Measurements from ENCODE around the gene FUT9.

The FUT9 gene

DNA sequence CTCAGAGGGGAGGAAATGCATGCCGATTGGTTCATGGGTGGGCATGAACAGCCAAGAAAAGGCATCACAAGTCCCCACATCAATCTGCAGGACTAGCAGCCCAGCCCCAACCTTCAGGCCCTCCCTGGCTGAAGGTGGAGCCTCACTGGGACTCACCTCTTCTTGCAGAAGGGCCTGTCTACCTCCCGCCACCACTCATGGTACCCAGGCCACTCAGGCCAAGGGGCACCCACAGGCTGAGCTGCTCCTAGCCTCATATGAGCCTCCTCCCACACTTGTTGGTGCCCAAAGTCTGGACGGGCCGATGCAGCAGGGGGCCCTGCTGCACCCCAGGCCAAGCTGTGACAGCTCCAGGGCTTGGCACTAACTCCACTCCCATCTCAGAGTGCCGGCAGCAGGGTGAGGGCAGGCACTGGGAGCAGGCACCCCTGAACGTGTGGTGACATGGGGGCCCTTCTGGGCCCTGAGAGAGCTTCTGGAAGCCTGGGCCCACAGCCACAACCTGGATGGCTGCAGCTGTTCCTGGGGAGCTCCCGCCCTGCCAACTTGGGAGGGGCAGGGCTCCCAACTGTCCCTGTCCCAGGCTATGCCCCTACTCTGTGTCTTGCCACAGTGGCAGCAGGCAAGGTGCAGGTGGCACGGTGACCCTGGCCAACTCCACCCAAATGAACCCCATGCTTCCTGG is 13.7 kb upstream of the FUT9 start:
- TF ChIP-seq, protein P1, sequence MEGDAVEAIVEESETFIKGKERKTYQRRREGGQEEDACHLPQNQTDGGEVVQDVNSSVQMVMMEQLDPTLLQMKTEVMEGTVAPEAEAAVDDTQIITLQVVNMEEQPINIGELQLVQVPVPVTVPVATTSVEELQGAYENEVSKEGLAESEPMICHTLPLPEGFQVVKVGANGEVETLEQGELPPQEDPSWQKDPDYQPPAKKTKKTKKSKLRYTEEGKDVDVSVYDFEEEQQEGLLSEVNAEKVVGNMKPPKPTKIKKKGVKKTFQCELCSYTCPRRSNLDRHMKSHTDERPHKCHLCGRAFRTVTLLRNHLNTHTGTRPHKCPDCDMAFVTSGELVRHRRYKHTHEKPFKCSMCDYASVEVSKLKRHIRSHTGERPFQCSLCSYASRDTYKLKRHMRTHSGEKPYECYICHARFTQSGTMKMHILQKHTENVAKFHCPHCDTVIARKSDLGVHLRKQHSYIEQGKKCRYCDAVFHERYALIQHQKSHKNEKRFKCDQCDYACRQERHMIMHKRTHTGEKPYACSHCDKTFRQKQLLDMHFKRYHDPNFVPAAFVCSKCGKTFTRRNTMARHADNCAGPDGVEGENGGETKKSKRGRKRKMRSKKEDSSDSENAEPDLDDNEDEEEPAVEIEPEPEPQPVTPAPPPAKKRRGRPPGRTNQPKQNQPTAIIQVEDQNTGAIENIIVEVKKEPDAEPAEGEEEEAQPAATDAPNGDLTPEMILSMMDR (IDR thresholded peaks at IDR 0.05; ENCODE audit: low read depth, low read length, missing control alignments) = no peak
- no peak for DNase-seq (ENCODE audit: low read depth)
- no peak overlapping the region for H3K4me3 ChIP-seq (ENCODE audit: low read depth, low read length)

DNA sequence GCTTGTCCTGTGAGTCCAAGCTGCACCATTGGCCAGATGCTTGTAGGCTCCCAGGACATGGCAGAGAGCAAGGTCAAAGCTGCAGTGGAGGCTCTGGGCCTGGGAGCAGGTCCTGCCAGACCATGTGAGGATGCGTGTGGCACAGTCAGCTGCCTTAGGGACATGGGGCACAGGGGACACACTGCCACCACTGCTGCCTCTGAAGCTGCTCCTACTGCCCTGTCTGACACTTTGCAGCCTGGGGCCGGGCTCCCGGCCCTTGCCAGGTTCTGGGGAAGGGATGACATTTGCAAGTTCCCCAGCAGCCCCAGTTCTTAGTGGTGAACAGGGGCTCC is 13.2 kb upstream of the FUT9 start:
- DNase-seq (ENCODE audit: low read depth) = no peak
- TF ChIP-seq, protein P1 (IDR thresholded peaks at IDR 0.05; ENCODE audit: low read depth, low read length, missing control alignments) = no peak
- no peak overlapping the region for H3K4me3 ChIP-seq (ENCODE audit: low read depth, low read length)

DNA sequence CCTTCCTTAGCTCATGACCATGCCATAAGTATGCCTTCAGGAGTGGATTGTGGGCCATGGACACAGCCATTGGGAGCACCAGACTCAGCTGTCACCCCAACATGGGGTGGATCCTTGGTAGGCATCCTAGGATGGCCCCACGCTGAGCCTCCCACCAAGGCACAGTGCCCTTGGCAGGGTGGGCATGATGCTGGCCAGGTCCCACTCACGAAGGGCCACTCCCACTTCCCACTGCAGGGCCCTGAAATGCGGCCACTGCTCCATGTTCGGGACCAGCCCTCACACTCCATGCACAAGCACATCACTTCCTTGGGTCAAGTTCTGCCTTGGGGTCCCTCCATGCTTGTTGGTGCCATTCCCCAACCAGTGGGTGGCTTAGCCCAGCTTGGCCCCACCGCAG is 12.9 kb upstream of the FUT9 start:
- no peak overlapping the region for H3K4me3 ChIP-seq (ENCODE audit: low read depth, low read length)
- TF ChIP-seq, protein P1 (IDR thresholded peaks at IDR 0.05; ENCODE audit: low read depth, low read length, missing control alignments) = no peak
- DNase-seq (ENCODE audit: low read depth) = no peak

DNA sequence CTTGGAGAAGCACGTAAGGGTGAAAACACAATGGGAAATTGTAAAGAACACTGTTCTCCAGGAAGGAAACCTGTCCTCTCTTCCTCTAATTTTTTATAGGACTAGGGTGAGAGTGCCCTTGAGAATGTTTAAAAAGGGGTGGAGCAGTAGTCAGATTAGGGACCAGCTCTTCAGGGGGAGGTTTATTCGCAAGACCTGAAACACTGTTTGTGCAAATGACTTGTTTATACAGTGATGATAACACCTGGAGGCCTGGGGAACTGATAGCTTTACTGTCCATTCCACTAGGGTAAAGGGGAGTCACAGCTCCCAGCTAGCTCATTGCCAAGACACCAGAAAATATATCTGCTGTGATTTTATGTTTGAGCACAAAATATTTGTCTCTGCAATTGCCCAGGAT is 8.1 kb upstream of the FUT9 start:
- TF ChIP-seq, protein P1 (IDR thresholded peaks at IDR 0.05; ENCODE audit: low read depth, low read length, missing control alignments) = no peak
- DNase-seq (ENCODE audit: low read depth) = no peak
- no peak overlapping the region for H3K4me3 ChIP-seq (ENCODE audit: low read depth, low read length)

DNA sequence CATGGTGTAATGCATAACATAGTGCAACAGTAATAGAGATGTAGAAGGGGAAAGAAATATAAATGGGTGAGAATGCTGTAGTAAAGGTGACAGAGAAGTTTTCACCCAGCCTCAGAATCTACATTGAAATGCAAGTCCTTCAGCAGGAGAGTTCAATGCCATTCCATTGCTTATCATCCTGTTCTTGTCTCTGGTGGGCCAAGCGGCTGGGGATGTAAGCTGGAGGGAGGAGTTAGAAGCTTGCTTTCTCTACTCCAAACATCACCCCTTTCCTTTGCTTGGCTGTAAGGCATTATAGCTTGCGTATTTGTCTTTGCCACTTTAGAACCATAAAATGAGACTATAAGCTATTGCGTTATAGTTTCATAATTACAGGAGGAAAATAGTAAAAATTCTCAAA is 2.2 kb upstream of the FUT9 start:
- TF ChIP-seq, protein P1 (IDR thresholded peaks at IDR 0.05; ENCODE audit: low read depth, low read length, missing control alignments) = no peak
- no peak overlapping the region for H3K4me3 ChIP-seq (ENCODE audit: low read depth, low read length)
- DNase-seq (ENCODE audit: low read depth) = no peak

DNA sequence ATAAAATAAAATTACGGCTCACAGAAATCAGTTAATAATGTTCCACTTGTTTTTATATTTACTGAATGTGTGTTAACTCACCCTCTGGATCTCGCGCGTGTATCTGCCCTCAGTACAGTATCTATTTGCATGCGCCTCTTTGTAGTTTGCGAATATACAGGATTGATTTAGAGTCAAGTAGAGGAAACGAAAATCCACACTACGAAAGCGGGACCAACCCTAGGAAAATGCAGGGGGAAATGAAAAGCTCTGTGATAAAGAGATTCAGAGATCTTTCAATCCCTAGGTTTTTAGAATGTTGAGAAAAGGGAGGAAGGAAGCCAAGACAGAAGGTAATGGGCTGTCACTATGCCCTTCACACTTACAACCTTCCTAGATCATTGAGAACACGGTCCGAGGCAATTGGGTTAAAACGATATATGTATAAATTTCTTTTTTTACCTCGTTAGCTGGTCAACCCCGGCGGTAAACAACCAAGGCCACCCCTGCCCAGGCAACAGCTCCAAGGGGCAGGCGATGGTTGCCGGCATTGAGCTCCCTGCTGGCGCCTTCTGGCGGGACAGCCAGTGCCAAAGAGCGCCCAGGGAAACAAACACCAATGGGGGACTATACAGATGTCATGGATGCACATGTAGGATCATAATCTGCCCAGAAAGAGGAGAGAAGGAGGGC is 792 bp upstream of the FUT9 start:
- TF ChIP-seq, protein P1 (IDR thresholded peaks at IDR 0.05; ENCODE audit: low read depth, low read length, missing control alignments) = no peak
- H3K4me3 ChIP-seq (ENCODE audit: low read depth, low read length) = no peak overlapping the region
- DNase-seq (ENCODE audit: low read depth) = no peak

Measured in GM12864 (cell line).